Colonic mucosa (tissue), 2 donors: ENCODE measurements around the gene TASOR2. TPM values are rescaled to one million over a fixed set of nuclear protein-coding genes. Genes with fewer than 3 reads are reported as not detected.

Experiments
- total RNA-seq, 2 donors: library from RNA; stranded (reverse); fragmentation: NEBNext Ultra II Directional in 1 of 2; extraction: Animal tissue kit (Norgen Biotek cat#: 25700) in 1 of 2; gene quantifications; one replicate each; pipeline ENCODE4 v1.2.1, GENCODE V29; 2021
- donor health status: DM: no; HTN: no; CAD: no.
- donor health status: DM: no; HTN: no; CAD: no.

Gene TASOR2
- total RNA-seq, 2 donors from 2014 or later: 41.4 to 57.2 TPM

Other genes with a start within 250 kb of the TASOR2 start
- not detected for gene CALML5, start 185.3 kb upstream of the TASOR2 start, total RNA-seq
- gene CALML3, start 159.9 kb upstream of the TASOR2 start, total RNA-seq: under 1 TPM; 0.11 to 0.40 TPM
- 10 to 100 TPM; 36.1 to 36.2 TPM for gene ASB13, start 18.2 kb upstream of the TASOR2 start, total RNA-seq
- gene GDI2, start 128.6 kb downstream of the TASOR2 start, total RNA-seq: 100 to 1,000 TPM; 243 to 266 TPM
- gene ANKRD16, start 205.1 kb downstream of the TASOR2 start, total RNA-seq: 1 to 10 TPM; 5.5 to 8.1 TPM
- gene FBH1, start 205.4 kb downstream of the TASOR2 start, total RNA-seq: 10 to 100 TPM; 67.7 to 87.5 TPM